ENCODE measurements around the gene CTSL. TPM values are rescaled to one million over a fixed set of nuclear protein-coding genes. Genes with fewer than 3 reads are reported as not detected.

The CTSL gene
- polyA plus RNA-seq, 2 of the 4 experiments (the other 2 are of a cell fraction) = 725 to 902 TPM

- TF ChIP-seq JUN (IDR thresholded peaks at IDR 0.05) = no peak
- TF ChIP-seq NFE2L2 (conservative IDR thresholded peaks at IDR 0.05; ENCODE audit: low read length) = no peak
- TF ChIP-seq CHD2 (IDR thresholded peaks at IDR 0.05; ENCODE audit: low read length, partially characterized antibody) = no peak
- no peak for TF ChIP-seq HEYL (CRISPR knock-in tag; IDR thresholded peaks at IDR 0.05)
- no peak for TF ChIP-seq RARB (CRISPR knock-in tag; IDR thresholded peaks at IDR 0.05)
- TF ChIP-seq EHF (CRISPR knock-in tag; IDR thresholded peaks at IDR 0.05) = no peak
- no peak for TF ChIP-seq HES2 (IDR thresholded peaks at IDR 0.05)
- no peak for TF ChIP-seq ESRRA (IDR thresholded peaks at IDR 0.05; ENCODE audit: borderline replicate concordance, low read length)
- no peak for TF ChIP-seq NPAS2 (CRISPR knock-in tag; IDR thresholded peaks at IDR 0.05; ENCODE audit: borderline replicate concordance)
- no peak for TF ChIP-seq POLR2AphosphoS2 (conservative IDR thresholded peaks at IDR 0.05; ENCODE audit: low read length)
- TF ChIP-seq FOXS1 (CRISPR knock-in tag; IDR thresholded peaks at IDR 0.05) = no peak
- TF ChIP-seq TP53 (CRISPR knock-in tag; IDR thresholded peaks at IDR 0.05) = no peak
- TF ChIP-seq NR3C1 (IDR thresholded peaks at IDR 0.05) = no peak
- no peak for TF ChIP-seq ZNF302 (CRISPR knock-in tag; IDR thresholded peaks at IDR 0.05)
- TF ChIP-seq RAD21 (conservative IDR thresholded peaks at IDR 0.05 in 1 of 2, IDR thresholded peaks at IDR 0.05 in 1 of 2) = no peak
- no peak for TF ChIP-seq KDM1A (IDR thresholded peaks at IDR 0.05; ENCODE audit: low read depth)
- TF ChIP-seq PBX3 (IDR thresholded peaks at IDR 0.05) = no peak
- Histone ChIP-seq H3K27ac (0 out of 6 replicates have a peak overlapping the region, but pooled peaks of 1 of the 2 experiments have one; percentile 17), H3K4me1 (peaks cover 15% of the 10 kb centered on the region; the same call in 2 of the 3 replicates), H3K4me3 (no peak overlapping the region), H3K4me2 (peak overlapping the region; percentile 32; the same call in 1 of the 3 replicates), H3K9me3 (no peaks in the 10 kb centered on the region)
- ChIA-PET CTCF (interaction anchor here (0.7 to 1.5 kb wide), 4 partner anchors 41 to 119 kb away, joined by 3 to 5 read pairs (median 3); no protein-coding TSS in a partner anchor), POLR2A (interaction anchor here (2.1 kb wide), 1 partner anchor 22 kb away, joined by 5 read pairs; no protein-coding TSS in a partner anchor)
- DNase-seq (ENCODE audit: low read depth in 1 of 2, low spot score in 1 of 2) = no peak
- no peak for ATAC-seq
- FAIRE-seq = no peak
- WGBS (ENCODE audit: missing lambda C conversion rate) = 76% methylated on average over 16 of the region's 18 CpGs
Observed at GRCh38 chr9:87770616-87771315, 44.8 kb downstream of the CTSL start.

- no peak for TF ChIP-seq MAZ (IDR thresholded peaks at IDR 0.05; ENCODE audit: borderline replicate concordance, low read depth, low read length)
- TF ChIP-seq RAD21 (conservative IDR thresholded peaks at IDR 0.05 in 1 of 2, IDR thresholded peaks at IDR 0.05 in 1 of 2) = no peak
- no peak for TF ChIP-seq EHMT2 (IDR thresholded peaks at IDR 0.05; ENCODE audit: low read depth)
- TF ChIP-seq JUN (IDR thresholded peaks at IDR 0.05) = no peak
- no peak for TF ChIP-seq KDM1A (IDR thresholded peaks at IDR 0.05; ENCODE audit: low read depth)
- TF ChIP-seq HEYL (CRISPR knock-in tag; IDR thresholded peaks at IDR 0.05) = no peak
- no peak for TF ChIP-seq MAX (IDR thresholded peaks at IDR 0.05)
- FAIRE-seq (no peak), DNase-seq (ENCODE audit: low read depth in 1 of 2, low spot score in 1 of 2) (no peak), ATAC-seq (no peak; a peak in 1 of 6 replicates)
- ChIA-PET CTCF (interaction anchor here (0.7 to 1.5 kb wide), 6 partner anchors 41 to 225 kb away, joined by 3 read pairs; no protein-coding TSS in a partner anchor), POLR2A (interaction anchor here (2.1 kb wide), 1 partner anchor 22 kb away, joined by 5 read pairs; no protein-coding TSS in a partner anchor)
- 86% methylated on average over 10 of the region's 25 CpGs for WGBS (ENCODE audit: missing lambda C conversion rate)
- Histone ChIP-seq H3K9me3 (no peaks in the 10 kb centered on the region), H3K4me3 (no peak overlapping the region), H3K4me1 (peaks cover 14% of the 10 kb centered on the region; the same call in 2 of the 3 replicates), H3K4me2 (no peak overlapping the region), H3K27ac (no peak overlapping the region)
Observed at GRCh38 chr9:87771316-87772006, 45.5 kb downstream of the CTSL start.
